ENCODE results near the gene MCRIP1. TPM values are rescaled to one million over a fixed set of nuclear protein-coding genes. Genes with fewer than 3 reads are reported as not detected.

Gene MCRIP1
- total and polyA plus RNA-seq, 9 of the 15 experiments (the other 6 are each of a cell fraction or from before 2014, with no cell fraction given) = 0.39 to 35.8 (median 9.7) TPM

GRCh38 chr17:81792675-81793615, 40.1 kb downstream of the MCRIP1 start (continued):
- no peak for TF ChIP-seq ZNF696 (CRISPR knock-in tag; conservative IDR thresholded peaks at IDR 0.05)
- TF ChIP-seq ZC3H8 (IDR thresholded peaks at IDR 0.05) = peak; percentile 61; the same call in 1 of the 2 replicates
- peak; percentile 2 for TF ChIP-seq CREBBP (IDR thresholded peaks at IDR 0.05; ENCODE audit: low read depth, low read length)
- TF ChIP-seq, protein P1, sequence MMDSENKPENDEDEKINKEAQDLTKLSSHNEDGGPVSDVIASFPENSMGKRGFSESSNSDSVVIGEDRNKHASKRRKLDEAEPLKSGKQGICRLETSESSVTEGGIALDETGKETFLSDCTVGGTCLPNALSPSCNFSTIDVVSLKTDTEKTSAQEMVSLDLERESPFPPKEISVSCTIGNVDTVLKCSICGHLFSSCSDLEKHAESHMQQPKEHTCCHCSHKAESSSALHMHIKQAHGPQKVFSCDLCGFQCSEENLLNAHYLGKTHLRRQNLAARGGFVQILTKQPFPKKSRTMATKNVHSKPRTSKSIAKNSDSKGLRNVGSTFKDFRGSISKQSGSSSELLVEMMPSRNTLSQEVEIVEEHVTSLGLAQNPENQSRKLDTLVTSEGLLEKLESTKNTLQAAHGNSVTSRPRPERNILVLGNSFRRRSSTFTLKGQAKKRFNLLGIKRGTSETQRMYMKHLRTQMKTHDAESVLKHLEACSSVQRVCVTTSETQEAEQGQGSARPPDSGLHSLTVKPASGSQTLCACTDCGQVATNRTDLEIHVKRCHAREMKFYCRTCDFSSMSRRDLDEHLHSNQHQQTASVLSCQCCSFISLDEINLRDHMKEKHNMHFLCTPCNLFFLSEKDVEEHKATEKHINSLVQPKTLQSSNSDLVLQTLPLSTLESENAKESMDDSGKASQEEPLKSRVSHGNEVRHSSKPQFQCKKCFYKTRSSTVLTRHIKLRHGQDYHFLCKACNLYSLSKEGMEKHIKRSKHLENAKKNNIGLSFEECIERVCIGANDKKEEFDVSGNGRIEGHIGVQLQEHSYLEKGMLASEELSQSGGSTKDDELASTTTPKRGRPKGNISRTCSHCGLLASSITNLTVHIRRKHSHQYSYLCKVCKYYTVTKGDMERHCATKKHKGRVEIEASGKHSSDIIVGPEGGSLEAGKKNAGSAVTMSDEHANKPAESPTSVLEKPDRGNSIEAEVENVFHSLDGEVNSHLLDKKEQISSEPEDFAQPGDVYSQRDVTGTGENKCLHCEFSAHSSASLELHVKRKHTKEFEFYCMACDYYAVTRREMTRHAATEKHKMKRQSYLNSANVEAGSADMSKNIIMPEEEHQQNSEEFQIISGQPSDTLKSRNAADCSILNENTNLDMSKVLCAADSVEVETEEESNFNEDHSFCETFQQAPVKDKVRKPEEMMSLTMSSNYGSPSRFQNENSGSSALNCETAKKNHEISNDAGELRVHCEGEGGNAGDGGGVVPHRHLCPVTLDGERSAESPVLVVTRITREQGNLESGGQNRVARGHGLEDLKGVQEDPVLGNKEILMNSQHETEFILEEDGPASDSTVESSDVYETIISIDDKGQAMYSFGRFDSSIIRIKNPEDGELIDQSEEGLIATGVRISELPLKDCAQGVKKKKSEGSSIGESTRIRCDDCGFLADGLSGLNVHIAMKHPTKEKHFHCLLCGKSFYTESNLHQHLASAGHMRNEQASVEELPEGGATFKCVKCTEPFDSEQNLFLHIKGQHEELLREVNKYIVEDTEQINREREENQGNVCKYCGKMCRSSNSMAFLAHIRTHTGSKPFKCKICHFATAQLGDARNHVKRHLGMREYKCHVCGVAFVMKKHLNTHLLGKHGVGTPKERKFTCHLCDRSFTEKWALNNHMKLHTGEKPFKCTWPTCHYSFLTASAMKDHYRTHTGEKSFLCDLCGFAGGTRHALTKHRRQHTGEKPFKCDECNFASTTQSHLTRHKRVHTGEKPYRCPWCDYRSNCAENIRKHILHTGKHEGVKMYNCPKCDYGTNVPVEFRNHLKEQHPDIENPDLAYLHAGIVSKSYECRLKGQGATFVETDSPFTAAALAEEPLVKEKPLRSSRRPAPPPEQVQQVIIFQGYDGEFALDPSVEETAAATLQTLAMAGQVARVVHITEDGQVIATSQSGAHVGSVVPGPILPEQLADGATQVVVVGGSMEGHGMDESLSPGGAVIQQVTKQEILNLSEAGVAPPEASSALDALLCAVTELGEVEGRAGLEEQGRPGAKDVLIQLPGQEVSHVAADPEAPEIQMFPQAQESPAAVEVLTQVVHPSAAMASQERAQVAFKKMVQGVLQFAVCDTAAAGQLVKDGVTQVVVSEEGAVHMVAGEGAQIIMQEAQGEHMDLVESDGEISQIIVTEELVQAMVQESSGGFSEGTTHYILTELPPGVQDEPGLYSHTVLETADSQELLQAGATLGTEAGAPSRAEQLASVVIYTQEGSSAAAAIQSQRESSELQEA (IDR thresholded peaks at IDR 0.05; ENCODE audit: low read depth) = peak; percentile 42; the same call in 1 of the 2 replicates
- TF ChIP-seq KHSRP (IDR thresholded peaks at IDR 0.05) = no peak
- TF ChIP-seq XRCC5 (IDR thresholded peaks at IDR 0.05; ENCODE audit: low read depth, low read length) = no peak
- TF ChIP-seq KDM1A (IDR thresholded peaks at IDR 0.05) = peak in 1 of 2 experiments; percentile 35; a peak in 2 of 4 replicates
- no peak for TF ChIP-seq PTTG1 (tag; IDR thresholded peaks at IDR 0.05; ENCODE audit: low read depth)
- peak; percentile 52 for TF ChIP-seq ARHGAP35 (IDR thresholded peaks at IDR 0.05; ENCODE audit: partially characterized antibody)
- TF ChIP-seq SAP30 (IDR thresholded peaks at IDR 0.05; ENCODE audit: borderline replicate concordance, insufficient read depth, low read depth, low read length, poor library complexity, severe bottlenecking) = no peak
- peak; percentile 24 for TF ChIP-seq ZNF280A (IDR thresholded peaks at IDR 0.05; ENCODE audit: low read depth, partially characterized antibody)
- TF ChIP-seq ZC3H4 (CRISPR knock-in tag; IDR thresholded peaks at IDR 0.05; ENCODE audit: borderline replicate concordance) = 0 out of 2 replicates have a peak, but pooled peaks have one; percentile 58
- TF ChIP-seq THRB (CRISPR knock-in tag; conservative IDR thresholded peaks at IDR 0.05) = peak; percentile 72
- no peak for TF ChIP-seq COPS2 (conservative IDR thresholded peaks at IDR 0.05)
- no peak for TF ChIP-seq MECOM (CRISPR knock-in tag; IDR thresholded peaks at IDR 0.05)

Measured in K562 (cell line).